Fibroblast of skin of left biceps (primary cell): ENCODE data around the gene RGS14.
"Not testable (repeated sequence)": the region's sequence is repeated elsewhere in the genome, so short reads cannot be mapped to it uniquely, and the experiment has no call there.

ENCODE experiments used
- DNase-seq, 2 experiments: peaks; one replicate each; pipeline ENCODE4 v3.0.0-alpha.2; 2013; ENCODE audit warnings: low read depth in 2 of 2

Gene RGS14

DNA sequence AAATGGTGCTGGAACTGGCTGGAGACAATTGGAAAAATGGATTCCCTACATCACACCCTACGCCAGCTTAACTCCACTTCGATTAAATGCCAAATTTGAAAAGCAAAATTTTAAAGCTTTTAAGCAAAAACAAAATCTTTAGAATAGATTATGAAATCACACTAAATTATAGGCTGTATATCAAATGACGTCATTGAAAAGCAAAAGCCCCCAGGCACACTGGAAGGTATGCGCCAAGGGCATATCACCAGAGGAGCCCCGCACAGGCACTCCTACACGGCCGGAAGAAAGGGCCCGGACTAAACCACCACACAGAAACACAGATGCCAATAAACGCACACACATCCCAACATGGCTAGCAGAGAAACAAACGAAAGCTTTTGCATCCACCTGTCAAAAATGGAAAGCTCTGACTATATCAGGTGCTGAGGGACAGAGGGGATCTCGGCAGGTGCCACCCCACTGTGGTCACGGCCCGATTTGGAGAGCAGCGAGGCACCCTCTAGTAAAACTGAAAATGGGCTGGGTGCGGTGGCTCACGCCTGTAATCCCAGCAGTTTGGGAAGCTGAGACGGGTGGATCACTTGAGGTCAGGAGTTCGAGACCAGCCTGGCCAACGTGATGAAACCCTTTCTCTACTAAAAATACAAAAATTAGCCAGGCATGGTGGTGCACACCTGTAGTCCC lies 29.0 kb upstream of the RGS14 start:
- DNase-seq, result no peak

DNA sequence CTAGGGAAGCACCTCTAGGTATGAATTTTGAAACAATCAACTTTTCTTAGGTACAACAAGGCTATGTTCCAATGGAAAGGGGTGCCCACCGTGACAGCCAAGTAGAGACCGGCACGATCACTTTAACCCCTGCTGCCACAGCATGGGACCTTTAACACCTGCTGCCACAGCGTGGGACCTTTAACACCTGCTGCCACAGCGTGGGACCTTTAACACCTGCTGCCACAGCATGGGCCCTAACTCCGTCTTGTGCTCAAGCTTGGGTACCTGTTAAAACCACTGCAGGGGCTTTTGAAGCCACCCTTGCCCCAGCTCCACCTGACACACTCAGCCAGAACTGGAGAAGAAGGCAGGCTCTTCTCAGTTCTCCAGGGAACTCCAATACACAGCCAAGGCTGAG lies 27.8 kb upstream of the RGS14 start:
- DNase-seq, result no peak

DNA sequence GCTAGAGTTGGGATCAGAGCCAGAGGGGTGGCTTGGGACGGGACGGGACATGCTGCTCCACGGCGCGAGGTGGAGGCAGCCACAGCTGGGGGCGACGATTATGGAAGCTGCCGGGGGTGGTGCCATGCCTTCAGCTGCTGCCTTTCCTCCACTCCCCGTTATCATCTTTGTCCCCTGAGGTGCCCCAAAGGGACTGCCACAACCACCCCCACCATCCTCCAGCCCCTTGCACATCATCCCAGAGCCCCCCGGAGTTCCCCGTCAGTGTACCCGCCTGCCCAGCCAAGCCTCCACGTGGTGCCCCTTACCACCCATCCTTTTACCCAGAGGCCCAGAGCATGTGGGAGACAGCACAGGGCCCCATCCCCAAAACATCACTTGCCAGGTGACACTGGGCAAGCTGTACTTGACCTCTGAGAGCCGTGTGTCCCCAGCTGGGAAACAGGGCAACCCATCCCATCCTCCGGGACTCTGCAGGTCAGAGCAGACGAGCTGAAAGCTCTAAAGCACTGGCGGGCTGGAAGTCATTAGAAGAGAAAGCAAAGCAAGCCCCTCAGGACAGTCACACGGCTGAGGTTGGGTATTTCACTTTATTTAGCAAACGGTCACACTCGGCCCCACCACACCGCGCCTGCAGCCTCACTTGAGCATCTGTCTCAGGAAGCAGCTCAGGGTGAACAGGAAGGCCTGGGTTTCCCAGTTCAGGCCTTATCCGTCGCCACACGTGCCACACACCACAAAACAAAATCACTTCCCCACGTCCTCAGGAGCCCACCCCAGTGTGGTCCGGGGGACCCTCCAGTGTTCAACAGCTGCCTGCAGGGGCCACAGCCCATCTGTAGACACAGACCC lies 26.5 kb upstream of the RGS14 start:
- no peak for DNase-seq

DNA sequence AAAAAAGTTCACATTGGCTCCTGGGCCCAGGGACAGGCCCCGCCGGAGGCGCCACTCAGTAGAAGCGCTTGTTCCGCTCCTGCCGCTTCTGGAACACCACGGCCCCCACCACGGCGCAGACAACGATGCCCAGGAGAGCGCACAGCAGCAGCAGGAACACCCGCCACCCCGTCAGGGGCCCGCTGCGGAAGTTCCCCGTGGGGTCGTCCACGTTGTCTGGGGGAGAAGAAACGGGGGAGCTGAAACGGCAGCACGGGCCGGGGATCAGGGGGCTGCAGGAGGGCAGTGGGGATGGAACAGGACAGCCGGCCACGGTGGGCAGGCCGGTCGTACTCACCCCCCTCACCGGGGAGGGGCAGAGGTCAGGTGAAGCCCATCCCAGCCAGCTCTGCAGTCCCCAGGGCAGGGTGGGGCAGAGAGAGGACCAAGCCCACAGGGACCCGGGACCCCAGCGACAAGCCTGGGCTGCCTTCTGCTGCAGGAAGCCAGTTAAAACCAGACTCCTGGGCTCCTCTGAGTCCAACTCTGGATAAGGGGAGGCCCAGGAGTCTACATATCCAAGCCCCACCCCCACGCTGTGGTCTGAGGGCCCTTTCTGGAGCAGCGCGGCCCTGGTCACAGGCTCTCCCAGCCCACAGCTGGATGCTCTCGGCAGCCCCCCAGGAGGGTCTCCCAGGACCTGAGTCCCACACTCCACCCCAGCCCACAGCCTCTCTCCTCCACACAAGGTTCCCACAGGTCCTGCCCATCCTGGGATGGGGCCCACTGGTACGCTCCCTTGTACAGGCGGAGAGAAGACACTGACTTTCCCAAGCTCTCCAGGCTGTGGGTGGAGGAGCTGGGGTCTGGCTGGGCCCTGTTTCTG lies 25.5 kb upstream of the RGS14 start:
- DNase-seq, result no peak

DNA sequence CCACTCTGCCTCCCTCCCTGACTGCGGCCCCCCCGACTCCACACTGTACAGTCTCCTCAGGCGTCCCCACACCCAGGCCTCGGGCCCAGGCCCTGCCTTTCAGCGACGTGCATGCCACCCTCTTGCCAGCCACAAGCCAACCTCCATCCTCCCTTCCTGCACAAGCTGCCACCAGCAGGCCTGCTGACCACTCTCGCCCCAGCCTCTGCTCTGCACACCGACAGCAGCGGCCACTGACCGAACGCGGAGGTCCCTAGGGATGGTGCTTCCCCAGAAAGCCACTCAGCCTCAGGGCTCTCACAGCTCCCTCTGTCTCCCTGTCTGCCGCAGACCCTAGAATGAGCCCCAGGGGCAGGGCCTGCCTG lies 24.8 kb upstream of the RGS14 start:
- DNase-seq, result no peak

DNA sequence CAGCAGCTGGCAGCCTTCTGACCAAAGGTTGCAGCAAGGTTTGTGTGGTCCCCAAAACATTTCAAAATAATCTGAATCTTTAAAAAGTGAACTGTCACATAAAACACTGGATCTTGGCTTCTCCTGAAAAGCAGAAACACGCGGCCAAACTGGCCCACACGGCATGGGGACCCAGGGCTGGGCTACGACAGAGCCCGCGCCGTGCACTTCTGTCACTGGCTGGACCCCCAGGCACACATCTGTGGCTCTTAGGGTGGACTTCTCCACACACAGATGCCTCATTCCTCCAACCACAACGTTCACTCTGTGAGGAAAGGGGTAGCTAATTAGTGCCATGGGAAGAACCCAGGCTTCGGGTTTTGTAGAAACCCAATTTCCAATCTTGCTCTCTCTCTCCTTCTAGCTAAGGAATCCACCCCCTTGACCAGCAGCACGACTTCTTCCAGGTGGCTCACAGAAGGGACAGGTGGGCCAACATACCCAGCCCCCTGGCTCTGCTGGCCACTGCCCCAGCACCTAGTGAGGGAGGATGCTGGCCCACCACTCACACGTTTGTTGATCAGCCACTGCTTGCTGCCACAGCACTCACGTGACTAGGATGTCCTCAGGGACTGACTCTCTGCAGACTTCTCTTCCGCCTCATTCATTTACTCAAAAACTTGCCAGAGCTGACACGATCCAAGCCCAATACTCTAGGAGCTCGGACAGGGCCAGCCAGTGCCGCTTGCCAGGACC lies 24.1 kb upstream of the RGS14 start:
- DNase-seq, result no peak

DNA sequence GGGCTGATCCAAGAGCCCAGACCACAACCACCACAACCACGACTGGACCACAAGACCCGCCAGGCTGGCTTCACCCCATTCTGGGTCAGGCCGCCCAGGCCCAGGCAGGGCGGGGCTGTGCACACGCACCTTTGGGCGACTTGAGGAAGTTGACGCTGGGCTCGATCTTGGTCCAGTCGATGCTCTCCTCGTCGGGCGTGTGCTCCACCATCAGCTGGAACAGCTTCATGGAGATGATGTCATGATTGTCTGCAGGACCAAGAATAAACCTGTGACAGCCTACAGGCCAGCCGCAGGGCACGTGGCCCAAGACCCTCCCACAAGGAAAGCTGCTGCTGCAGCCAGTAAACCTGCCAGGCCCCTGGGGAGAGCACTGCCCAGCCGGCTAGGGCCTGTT lies 23.6 kb upstream of the RGS14 start:
- no peak for DNase-seq

DNA sequence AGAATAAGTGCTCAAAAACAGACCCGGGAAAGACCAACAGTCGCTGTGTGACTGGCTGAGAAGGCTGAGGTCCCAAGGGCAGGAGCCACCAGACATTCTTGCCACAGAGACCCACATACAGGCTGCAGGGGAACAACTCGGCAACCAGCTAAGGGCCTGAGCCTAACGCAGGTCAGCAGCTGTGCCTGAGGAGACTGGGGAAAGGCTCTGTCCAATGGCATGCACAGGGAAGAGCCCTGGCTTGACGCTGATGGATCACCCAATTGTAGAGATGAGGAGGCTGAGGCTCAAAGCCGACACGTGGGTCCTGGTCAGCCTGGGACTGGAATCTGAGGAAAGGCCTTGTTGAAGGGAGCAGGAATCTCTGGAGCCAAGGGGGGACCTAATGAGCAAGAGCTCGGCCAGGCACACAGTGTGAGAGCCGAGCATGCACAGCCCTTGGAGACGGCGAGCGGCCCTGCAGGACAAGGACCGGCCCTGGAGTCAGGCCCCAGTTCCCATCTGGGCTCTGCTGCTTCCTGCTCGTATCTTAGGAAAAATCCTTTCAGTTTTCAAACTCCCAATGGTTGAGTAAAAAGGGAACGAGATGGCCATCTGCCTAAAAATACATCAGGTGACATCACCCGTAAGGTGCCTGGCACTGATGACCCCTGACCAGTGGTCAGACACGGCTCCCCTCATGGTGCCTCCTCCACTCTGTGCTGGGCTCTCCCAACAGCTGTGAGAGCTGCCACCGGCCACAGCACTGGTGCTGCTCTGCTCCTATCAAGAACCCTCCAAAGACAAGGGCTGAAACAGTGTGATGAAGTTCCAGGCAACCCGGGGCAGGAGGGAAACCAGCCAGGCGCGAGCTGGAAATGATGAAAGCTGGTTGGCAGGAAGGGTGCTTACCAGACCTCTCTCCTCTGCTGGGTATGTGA lies 22.7 kb upstream of the RGS14 start:
- no peak for DNase-seq

DNA sequence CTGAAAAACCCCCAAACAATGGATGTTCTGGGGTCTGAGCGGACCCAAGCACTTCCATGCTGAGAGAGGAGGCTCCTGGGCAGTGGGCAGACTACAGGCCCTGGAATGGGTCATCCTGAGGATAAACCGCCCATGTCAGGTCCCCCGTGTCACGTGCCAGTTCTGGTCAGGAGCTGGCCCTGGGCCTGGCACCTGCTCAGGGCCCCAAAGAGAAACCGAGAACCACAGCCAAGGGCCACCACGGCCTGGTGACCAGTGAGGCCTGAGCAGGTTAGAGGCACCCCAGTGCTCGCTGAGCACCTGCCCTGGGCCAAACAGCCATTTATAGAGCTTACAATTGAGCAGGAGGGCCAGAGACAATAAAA lies 22.0 kb upstream of the RGS14 start:
- DNase-seq, result no peak

DNA sequence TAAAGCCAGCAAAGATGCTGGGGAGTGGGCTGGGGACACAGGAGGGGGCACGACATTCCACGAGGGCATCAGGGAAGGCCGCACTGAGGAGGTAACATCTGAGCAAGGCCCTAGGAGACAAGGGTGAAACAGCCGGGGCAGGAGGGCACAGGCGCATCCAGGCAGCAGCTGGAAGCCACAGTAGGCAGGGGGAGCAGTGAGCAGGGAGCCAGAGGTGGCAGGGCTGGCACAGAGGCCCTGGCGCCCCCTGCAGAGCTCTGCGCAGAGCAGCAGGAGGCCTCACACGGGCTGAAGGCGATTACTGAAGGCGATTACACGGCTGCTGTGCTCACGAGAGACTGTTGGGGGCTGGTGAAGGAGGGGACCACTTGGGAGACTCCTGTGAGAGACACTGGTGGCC lies 21.6 kb upstream of the RGS14 start:
- no peak for DNase-seq

DNA sequence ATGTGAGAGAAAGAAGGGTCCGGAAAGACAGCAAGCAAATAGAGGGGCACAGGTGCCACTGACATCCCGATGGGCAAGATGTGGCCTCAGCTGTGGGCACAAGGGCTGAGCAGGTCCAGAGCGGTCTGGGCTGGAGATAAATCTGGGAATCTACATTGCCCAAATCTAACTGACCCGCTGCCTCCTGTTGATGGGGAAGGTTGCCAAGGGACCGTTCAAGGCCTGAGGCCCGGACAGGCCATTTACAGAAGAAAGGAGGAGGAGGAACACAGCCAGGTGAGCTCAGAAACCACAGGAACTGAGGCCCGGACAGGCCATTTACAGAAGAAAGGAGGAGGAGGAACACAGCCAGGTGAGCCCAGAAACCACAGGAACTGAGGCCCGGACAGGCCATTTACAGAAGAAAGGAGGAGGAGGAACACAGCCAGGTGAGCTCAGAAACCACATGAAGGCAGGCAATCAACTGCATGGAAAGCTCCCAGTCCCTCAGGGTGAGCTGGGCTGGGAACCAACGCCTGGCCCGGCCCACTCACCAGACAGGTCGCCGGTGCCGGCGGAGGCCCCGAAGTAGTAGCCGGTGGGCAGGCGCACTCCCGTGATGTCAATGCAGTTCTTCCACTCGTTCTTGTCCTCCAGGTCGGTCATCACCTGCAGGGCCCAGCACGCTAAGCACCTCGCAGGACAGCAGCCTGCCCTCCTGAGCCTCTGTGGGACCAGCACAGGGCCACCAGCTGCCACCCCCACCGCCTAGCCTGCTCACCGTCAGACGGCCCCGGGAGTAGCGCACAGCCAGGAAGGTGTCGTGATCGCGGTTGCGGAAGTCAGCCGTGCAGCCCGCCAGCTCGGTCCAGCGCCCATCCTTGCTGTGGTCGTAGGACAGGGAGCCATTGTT lies 20.9 kb upstream of the RGS14 start:
- DNase-seq, result no peak

DNA sequence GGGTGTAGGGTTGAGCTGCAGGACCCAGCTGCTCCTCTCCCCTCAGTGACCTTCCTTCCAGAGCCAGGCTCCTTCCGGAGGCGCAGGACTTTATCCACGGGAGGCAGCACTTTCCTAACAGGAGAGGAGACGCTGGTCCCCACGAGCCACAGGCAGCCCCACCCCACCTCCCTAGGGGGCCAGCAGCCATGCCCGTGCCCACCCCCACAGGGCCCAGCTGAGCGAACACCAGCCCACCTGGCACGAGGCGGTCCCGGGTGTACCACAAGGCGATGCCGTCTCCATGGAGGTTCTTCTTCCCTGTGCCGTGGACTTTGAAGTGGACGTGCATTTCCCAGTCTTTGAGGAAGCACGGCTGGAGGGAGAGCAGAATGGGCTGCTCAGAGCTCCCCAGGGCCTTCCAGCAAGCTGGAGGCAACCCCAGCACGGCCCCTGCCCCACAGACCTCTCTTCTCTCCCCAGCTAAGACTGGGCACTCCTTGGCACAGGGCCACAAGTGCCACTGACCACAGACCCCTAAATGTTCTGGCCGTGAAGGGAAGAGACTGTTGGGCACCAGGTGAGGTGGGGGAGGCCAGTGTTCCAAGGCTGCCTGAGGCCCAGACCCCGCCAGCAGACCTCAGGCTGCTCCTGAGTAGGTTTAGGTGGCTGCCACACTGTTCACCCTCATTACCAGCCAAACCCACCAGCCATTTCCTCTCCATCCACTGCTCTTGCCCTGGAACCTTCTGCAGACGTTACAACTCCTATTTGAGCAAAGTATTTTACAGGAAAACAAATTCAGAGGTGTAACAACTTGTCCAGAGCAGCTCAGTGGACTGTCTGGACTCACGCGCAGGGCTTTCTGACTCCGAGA lies 19.2 kb upstream of the RGS14 start:
- DNase-seq, result no peak

DNA sequence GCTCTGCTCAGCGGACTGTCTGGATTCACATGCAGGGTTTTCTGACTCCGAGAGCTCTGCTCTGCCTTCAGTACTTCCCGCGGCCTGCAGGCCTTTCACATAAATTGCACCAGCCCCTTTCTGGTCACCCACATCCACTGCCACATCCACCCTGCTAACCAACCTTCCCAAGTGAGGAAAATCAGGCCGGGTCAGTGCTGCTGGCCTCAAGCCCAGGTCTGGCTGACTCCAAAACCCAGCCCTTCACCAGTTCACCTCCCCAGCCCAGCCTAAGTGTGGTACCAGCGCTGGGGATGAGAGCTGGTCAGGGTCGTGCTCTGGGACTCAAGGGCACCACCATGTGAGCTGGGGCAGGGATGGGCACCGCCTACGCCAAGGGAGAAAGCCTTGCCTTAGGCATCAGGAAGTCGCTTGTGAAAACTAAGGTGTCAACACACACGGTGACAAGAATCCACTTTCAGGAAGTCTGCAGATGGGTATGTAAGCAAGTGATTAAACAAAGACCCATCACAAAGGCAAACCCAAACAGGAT lies 18.6 kb upstream of the RGS14 start:
- DNase-seq, result no peak

DNA sequence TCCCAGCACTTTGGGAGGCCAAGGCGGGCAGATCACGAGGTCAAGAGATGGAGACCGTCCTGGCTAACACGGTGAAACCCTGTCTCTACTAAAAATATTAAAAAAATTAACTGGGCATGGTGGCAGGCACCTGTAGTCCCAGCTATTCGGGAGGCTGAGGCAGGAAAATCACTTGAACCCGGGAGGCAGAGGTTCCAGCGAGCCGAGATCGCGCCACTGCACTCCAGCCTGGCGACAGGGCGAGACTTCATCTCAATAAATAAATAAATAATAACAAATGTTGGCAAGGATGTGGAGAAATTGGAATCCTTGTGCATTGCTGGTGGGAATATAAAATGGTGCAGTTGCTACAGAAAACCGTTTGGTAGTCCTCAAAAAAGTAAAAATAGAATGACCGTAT lies 14.7 kb upstream of the RGS14 start:
- not testable (repeated sequence) for DNase-seq

DNA sequence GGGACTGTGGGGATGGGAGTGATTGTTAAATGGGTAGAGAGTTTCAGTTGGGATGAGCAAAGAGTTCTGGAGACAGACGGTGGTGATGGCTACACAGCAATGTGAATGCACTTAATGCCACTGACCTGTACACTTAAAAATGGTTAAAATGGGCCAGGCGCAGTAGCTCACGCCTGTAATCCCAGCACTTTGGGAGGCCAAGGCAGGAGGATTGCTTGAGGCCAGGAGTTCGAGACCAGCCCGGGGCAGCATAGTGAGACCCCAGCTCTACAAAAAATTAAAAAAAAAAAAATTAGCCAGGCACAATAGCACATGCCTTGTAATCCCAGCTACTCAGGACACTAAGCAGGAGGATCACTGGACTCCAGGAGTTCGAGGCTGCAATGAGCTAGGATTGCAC lies 13.9 kb upstream of the RGS14 start:
- DNase-seq, result no peak

DNA sequence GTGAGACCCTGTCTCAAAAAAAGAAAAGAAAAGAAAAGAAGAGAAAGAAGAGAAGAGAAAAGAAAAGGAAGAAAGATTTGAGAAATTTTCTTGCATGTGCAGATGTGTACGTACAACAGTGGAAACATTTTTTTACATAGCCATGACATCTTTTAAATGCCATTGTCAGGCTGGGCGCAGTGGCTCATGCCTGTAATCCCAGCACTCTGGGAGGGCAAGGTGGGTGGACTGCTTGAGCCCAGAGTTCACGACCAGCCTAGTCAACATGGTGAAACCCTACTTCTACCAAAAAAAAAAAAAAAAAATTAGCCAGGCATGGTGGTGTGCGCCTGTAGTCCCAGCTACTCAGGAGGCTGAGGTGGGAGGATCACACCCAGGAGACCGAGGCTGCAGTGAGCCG lies 12.8 kb upstream of the RGS14 start:
- no peak for DNase-seq

DNA sequence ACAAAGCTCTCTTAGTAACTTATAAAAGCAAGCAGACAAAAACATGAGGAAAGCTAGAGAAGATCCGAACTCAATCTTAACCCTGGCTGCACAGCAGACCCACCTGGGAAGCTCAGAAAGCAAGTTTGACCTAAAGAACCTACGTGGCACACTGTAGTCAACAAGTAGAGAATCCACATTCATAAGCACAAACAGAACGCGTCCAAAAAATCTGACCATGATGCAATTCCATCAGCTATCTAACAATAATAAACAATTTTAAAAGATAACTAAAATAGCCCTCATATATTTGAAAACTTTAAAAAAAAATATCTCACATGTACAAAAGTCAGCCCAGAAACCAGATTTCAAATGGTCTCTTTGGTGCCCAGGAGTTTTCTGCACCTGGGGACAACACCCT lies 10.9 kb upstream of the RGS14 start:
- DNase-seq, result no peak

DNA sequence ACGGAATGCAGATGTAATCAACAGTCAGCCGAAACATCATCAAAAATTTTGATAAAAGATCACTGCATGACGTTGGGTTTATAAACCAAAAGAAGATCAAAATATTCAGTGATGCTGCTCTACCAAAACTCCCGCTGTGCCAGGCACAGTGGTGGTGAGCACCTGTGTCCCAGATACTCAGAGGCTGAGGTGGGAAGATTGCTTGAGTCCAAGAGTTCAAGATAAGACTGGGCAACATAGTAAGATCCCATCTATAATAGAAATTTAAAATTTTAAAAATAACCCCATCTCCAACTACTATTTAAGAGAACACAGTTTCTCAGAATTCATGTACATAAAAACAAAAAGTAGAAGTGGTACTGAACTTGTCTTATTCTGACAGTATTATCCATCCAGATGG lies 10.0 kb upstream of the RGS14 start:
- DNase-seq, result no peak

DNA sequence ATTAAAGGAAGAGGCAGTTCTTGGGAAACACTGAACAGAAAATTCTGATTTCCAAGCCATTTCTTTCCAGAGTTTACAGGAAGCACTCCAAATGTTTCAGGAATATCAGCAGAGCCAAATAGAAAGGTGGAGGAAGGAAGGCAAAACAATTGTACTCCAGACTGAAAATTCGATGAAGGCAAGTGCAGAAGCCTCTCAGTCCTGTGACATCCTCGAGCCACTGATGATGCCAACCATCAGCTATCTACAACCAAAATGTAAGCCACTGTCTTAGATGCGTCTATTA lies 8.4 kb upstream of the RGS14 start:
- no peak for DNase-seq
